H9 (cell line): Measurements from ENCODE around the gene ASCC1. TPM values are rescaled to one million over a fixed set of nuclear protein-coding genes. Genes with fewer than 3 reads are reported as not detected.

Experiments used
- DNase-seq: peaks from one replicate; pipeline ENCODE4 v3.0.0-alpha.2; 2017
- H2AFZ ChIP-seq: one replicate; pipeline ENCODE4 v1.6.1; 2013; ENCODE audit warnings: mild to moderate bottlenecking, low read length, control low read depth, moderate library complexity
- H2AK5ac ChIP-seq: 2 replicates; pipeline ENCODE4 v1.6.1; 2013; ENCODE audit warnings: low read length, control low read depth, mixed read lengths; ENCODE audit not compliant: insufficient read length
- H2BK120ac ChIP-seq: one replicate; pipeline ENCODE4 v1.6.1; 2013; ENCODE audit warnings: low read depth, mild to moderate bottlenecking, low read length, control low read depth, inconsistent platforms; ENCODE audit not compliant: poor library complexity, severe bottlenecking
- H2BK12ac ChIP-seq: 2 replicates; pipeline ENCODE4 v1.6.1; 2013; ENCODE audit warnings: low read length, control low read depth, mixed read lengths, low read depth; ENCODE audit not compliant: insufficient read length
- H2BK15ac ChIP-seq: 2 replicates; pipeline ENCODE4 v1.6.1; 2013; ENCODE audit warnings: low read depth, low read length, control low read depth
- H2BK20ac ChIP-seq: one replicate; pipeline ENCODE4 v1.6.1; 2013; ENCODE audit warnings: low read depth, mild to moderate bottlenecking, low read length, control low read depth, inconsistent platforms; ENCODE audit not compliant: poor library complexity, severe bottlenecking
- H2BK5ac ChIP-seq: 2 replicates; pipeline ENCODE4 v1.6.1; 2013; ENCODE audit warnings: low read length, control low read depth, mixed read lengths; ENCODE audit not compliant: insufficient read length
- H3K14ac ChIP-seq: 2 replicates; pipeline ENCODE4 v1.6.1; 2013; ENCODE audit warnings: low read length, control low read depth; ENCODE audit not compliant: insufficient read depth
- H3K18ac ChIP-seq: 2 replicates; pipeline ENCODE4 v1.6.1; 2013; ENCODE audit warnings: low read depth, mild to moderate bottlenecking, mixed read lengths, low read length, control low read depth; ENCODE audit not compliant: insufficient read length
- H3K23ac ChIP-seq: 2 replicates; pipeline ENCODE4 v1.6.1; 2013; ENCODE audit warnings: low read length, control low read depth, mixed read lengths, low read depth; ENCODE audit not compliant: insufficient read length
- H3K23me2 ChIP-seq: 2 replicates; pipeline ENCODE4 v1.6.1; 2013; ENCODE audit warnings: low read depth, mild to moderate bottlenecking, mixed read lengths, low read length, control low read depth; ENCODE audit not compliant: insufficient read length, poor library complexity, severe bottlenecking
- H3K27ac ChIP-seq: 2 replicates; pipeline ENCODE4 v1.5.1; 2013; ENCODE audit warnings: low read length, control low read depth, mixed read lengths, low read depth; ENCODE audit not compliant: insufficient read length
- H3K27me3 ChIP-seq: 2 replicates; pipeline ENCODE4 v1.6.1; 2013; ENCODE audit warnings: low read length, control low read depth, inconsistent platforms; ENCODE audit not compliant: insufficient read depth
- H3K4ac ChIP-seq: 2 replicates; pipeline ENCODE4 v1.6.1; 2013; ENCODE audit warnings: low read depth, mild to moderate bottlenecking, control low read depth, inconsistent platforms, low read length, moderate library complexity
- H3K4me1 ChIP-seq: 2 replicates; pipeline ENCODE4 v1.6.1; 2013; ENCODE audit warnings: low read length, control low read depth, inconsistent platforms; ENCODE audit not compliant: insufficient read depth
- H3K4me2 ChIP-seq: 2 replicates; pipeline ENCODE4 v1.6.1; 2013; ENCODE audit warnings: low read length, control low read depth, mixed read lengths; ENCODE audit not compliant: insufficient read length, insufficient read depth
- H3K56ac ChIP-seq: 2 replicates; pipeline ENCODE4 v1.6.1; 2013; ENCODE audit warnings: low read depth, mild to moderate bottlenecking, mixed read lengths, low read length, control low read depth; ENCODE audit not compliant: insufficient read length
- H3K79me1 ChIP-seq: 2 replicates; pipeline ENCODE4 v1.6.1; 2013; ENCODE audit warnings: low read depth, mild to moderate bottlenecking, moderate library complexity, low read length, control low read depth, inconsistent platforms; ENCODE audit not compliant: insufficient read depth, poor library complexity, severe bottlenecking
- H3K79me2 ChIP-seq: 2 replicates; pipeline ENCODE4 v1.6.1; 2013; ENCODE audit warnings: low read length, control low read depth, inconsistent platforms; ENCODE audit not compliant: insufficient read depth
- H3K9ac ChIP-seq: 2 replicates; pipeline ENCODE4 v1.6.1; 2013; ENCODE audit warnings: low read length, control low read depth, mixed read lengths; ENCODE audit not compliant: insufficient read length; ENCODE audit errors: extremely low read depth
- H3K9me3 ChIP-seq: one replicate; pipeline ENCODE4 v1.6.1; 2013; ENCODE audit warnings: low read depth, low read length, inconsistent platforms; ENCODE audit not compliant: control insufficient read depth
- H3T11ph ChIP-seq: one replicate; pipeline ENCODE4 v1.6.1; 2013; ENCODE audit warnings: mild to moderate bottlenecking, low read length, control low read depth, inconsistent platforms
- H4K20me1 ChIP-seq: one replicate; pipeline ENCODE4 v1.6.1; 2013; ENCODE audit not compliant: control insufficient read depth, insufficient read length, insufficient read depth
- H4K5ac ChIP-seq: 2 replicates; pipeline ENCODE4 v1.6.1; 2013; ENCODE audit warnings: low read depth, mild to moderate bottlenecking, mixed read lengths, low read length, control low read depth; ENCODE audit not compliant: insufficient read length
- H4K8ac ChIP-seq: replicated peaks from 2 replicates; pipeline ENCODE4 v1.6.1; 2013; ENCODE audit warnings: low read length, control low read depth, mixed read lengths, low read depth; ENCODE audit not compliant: insufficient read length
- H4K91ac ChIP-seq: 2 replicates; pipeline ENCODE4 v1.6.1; 2013; ENCODE audit warnings: low read depth, mild to moderate bottlenecking, moderate library complexity, mixed read lengths, low read length, control low read depth; ENCODE audit not compliant: insufficient read length
- H3K27ac Mint-ChIP-seq, 3 experiments: 2 replicates in 2 of 3; 3 replicates in 1 of 3; pipeline ENCODE4 v1.8.0; 2020 to 2021; ENCODE audit warnings: mixed read lengths in 3 of 3, mild to moderate bottlenecking in 1 of 3, moderate library complexity in 1 of 3
- H3K27me3 Mint-ChIP-seq: 2 replicates; pipeline ENCODE4 v1.8.0; 2021; ENCODE audit warnings: low read depth, mild to moderate bottlenecking, moderate library complexity, mixed read lengths
- H3K36me3 Mint-ChIP-seq, 3 experiments: 2 replicates in 2 of 3; 3 replicates in 1 of 3; pipeline ENCODE4 v1.8.0; 2020 to 2021; ENCODE audit warnings: low read depth in 3 of 3, mixed read lengths in 3 of 3; ENCODE audit not compliant: insufficient read depth in 1 of 3
- H3K4me1 Mint-ChIP-seq, 2 experiments: 2 replicates each; pipeline ENCODE4 v1.8.0; 2020; ENCODE audit warnings: mixed read lengths in 2 of 2
- H3K4me3 Mint-ChIP-seq, 2 experiments: 2 replicates in 1 of 2; 3 replicates in 1 of 2; pipeline ENCODE4 v1.8.0; 2020 to 2021; ENCODE audit warnings: mild to moderate bottlenecking in 2 of 2, mixed read lengths in 2 of 2, moderate library complexity in 1 of 2
- H3K9me3 Mint-ChIP-seq, 2 experiments: 2 replicates in 1 of 2; 3 replicates in 1 of 2; pipeline ENCODE4 v1.8.0; 2020; ENCODE audit warnings: mild to moderate bottlenecking in 2 of 2, mixed read lengths in 2 of 2, moderate library complexity in 1 of 2
- WGBS: extraction: QIAGEN DNeasy Blood & Tissue Kit; methylation state at CpG from one replicate; pipeline ENCODE4 v1.1.7; 2013; ENCODE audit warnings: missing lambda C conversion rate, low lambda C conversion rate, mixed read lengths; ENCODE audit not compliant: insufficient read length; ENCODE audit errors: extremely low coverage; 5-methylcytosine and 5-hydroxymethylcytosine counted together
- total RNA-seq: library from RNA; stranded (reverse); gene quantifications from 2 replicates; pipeline ENCODE4 v1.2.1, GENCODE V29; 2021
- TF ChIP-seq, protein P1 (sequence below): fragments of 200-600 bp; sonication (generic); conservative IDR thresholded peaks from 3 replicates; pipeline ENCODE4 v1.8.0; 2021; ENCODE audit warnings: antibody characterized with exemption, mild to moderate bottlenecking

Gene ASCC1
- total RNA-seq, 1 experiment from 2014 or later: 41.2 TPM

GRCh38 chr10:72099600-72099921 is 116.5 kb downstream of the ASCC1 start:
- Mint-ChIP-seq H3K4me3 (no peak overlapping the region), H3K36me3 (peaks cover 0 to 25% (median 16%) of the 10 kb centered on the region in 3 experiments; a peak in 5 of 7 replicates), H3K27me3 (no peaks in the 10 kb centered on the region), H3K27ac (no peak overlapping the region), H3K9me3 (no peaks in the 10 kb centered on the region), H3K4me1 (peaks cover 0 to 5% of the 10 kb centered on the region in 2 experiments; a peak in 1 of 4 replicates)
- H2AFZ ChIP-seq: no peak overlapping the region
- H2BK5ac ChIP-seq: no peak overlapping the region
- H2BK20ac ChIP-seq: no peak overlapping the region
- H4K5ac ChIP-seq: no peak overlapping the region
- H2BK15ac ChIP-seq: no peak overlapping the region
- no peak overlapping the region for H3K56ac ChIP-seq
- H2BK12ac ChIP-seq: no peak overlapping the region
- H3K23ac ChIP-seq: no peak overlapping the region
- no peak overlapping the region for H3K4me2 ChIP-seq
- no peaks in the 10 kb centered on the region for H3K79me2 ChIP-seq
- H4K8ac ChIP-seq: no peak overlapping the region
- no peak overlapping the region for H3K14ac ChIP-seq
- no peak overlapping the region for H2AK5ac ChIP-seq
- H3K4me1 ChIP-seq: no peaks in the 10 kb centered on the region
- no peak for DNase-seq
- H3K27ac ChIP-seq: no peak overlapping the region
- H3K4ac ChIP-seq: no peak overlapping the region
- H3K23me2 ChIP-seq: no peaks in the 10 kb centered on the region
- no peak overlapping the region for H3T11ph ChIP-seq
- no peak overlapping the region for H2BK120ac ChIP-seq
- no peaks in the 10 kb centered on the region for H3K27me3 ChIP-seq
- no peaks in the 10 kb centered on the region for H4K20me1 ChIP-seq
- no peak overlapping the region for H4K91ac ChIP-seq
- TF ChIP-seq, protein P1, sequence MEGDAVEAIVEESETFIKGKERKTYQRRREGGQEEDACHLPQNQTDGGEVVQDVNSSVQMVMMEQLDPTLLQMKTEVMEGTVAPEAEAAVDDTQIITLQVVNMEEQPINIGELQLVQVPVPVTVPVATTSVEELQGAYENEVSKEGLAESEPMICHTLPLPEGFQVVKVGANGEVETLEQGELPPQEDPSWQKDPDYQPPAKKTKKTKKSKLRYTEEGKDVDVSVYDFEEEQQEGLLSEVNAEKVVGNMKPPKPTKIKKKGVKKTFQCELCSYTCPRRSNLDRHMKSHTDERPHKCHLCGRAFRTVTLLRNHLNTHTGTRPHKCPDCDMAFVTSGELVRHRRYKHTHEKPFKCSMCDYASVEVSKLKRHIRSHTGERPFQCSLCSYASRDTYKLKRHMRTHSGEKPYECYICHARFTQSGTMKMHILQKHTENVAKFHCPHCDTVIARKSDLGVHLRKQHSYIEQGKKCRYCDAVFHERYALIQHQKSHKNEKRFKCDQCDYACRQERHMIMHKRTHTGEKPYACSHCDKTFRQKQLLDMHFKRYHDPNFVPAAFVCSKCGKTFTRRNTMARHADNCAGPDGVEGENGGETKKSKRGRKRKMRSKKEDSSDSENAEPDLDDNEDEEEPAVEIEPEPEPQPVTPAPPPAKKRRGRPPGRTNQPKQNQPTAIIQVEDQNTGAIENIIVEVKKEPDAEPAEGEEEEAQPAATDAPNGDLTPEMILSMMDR: no peak
- H3K9me3 ChIP-seq: no peaks in the 10 kb centered on the region
- no peak overlapping the region for H3K18ac ChIP-seq
- no peaks in the 10 kb centered on the region for H3K79me1 ChIP-seq
- no CpG with 5 or more reads among the region's 10 CpGs for WGBS
- no peak overlapping the region for H3K9ac ChIP-seq
